HG02884 (cell line): ENCODE results near the gene USP38.
"Not testable (repeated sequence)": the region's sequence is repeated elsewhere in the genome, so short reads cannot be mapped to it uniquely, and the experiment has no call there.

ENCODE experiments used
- ATAC-seq: cut with Tn5 transposase; IDR thresholded peaks from one replicate; pipeline ENCODE4 v1.9.1; 2021; ENCODE audit warnings: mild to moderate bottlenecking, moderate library complexity; ENCODE audit not compliant: unreplicated experiment

Gene USP38

DNA sequence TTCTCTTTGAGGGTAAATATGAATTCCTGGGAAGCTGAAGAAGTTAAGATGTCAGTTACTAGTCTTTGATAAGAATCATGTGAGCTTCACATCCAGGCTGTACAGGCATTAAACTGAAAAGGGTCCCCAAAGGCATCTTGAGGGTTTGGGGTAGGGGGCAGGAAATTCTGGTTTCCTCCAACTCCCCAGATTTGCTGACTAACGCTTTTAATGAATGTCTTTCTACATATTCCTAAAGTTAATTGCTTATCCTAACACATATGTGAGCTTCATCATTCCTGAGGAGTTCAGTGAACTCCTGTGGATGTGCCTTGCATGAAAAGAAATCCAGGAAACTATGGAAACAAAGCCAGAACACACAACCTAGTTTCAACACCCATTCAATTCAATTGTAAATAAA, 78.1 kb downstream of the USP38 start:
- ATAC-seq, result no peak

DNA sequence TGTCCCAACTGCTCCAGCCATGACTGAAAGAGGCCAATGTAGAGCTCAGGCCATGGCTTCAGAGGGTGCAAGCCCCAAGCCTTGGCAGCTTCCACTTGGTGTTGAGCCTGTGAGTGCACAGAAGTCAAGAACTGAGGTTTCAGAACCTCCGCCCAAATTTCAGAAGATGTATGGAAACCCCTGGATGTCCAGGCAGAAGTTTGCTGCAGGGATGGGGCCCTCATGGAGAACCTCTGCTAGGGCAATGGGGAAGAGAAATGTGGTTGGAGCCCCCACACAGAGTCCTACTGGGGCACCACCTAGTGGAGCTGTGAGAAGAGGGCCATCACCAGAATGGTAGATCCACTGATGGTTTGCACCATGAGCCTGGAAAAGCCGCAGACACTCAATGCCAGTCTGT, 83.0 kb downstream of the USP38 start:
- not testable (repeated sequence) for ATAC-seq

- ATAC-seq, result no peak
Observed at GRCh38 chr4:143270256-143270838, 85.6 kb downstream of the USP38 start.
